T-helper 9 cell (primary cell): ENCODE measurements around the gene TBC1D5.

ENCODE experiments used
- DNase-seq: peaks from one replicate; pipeline ENCODE4 v3.0.0-alpha.2; 2020

Gene TBC1D5

GRCh38 chr3:17584066-17584465 lies 158.4 kb downstream of the TBC1D5 start:
- no peak for DNase-seq

DNA sequence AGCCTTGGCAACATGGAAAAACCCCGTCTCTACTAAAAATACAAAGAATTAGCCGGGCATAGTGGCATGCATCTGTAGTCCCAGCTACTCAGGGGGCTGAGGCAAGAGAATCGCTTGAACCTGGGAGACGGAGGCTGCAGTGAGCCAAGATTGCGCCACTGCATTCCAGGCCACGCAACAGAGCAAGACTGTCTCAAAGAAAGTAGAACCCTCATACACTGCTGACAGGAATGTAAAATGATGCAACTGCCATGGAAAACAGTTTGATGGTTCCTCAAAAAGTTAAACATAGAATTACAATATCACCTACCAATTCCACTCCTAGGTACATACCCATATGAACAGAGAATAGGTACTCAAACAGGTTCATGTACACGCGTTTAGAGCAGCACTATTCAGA lies 158.9 kb downstream of the TBC1D5 start:
- no peak for DNase-seq

GRCh38 chr3:17581421-17582080 lies 160.9 kb downstream of the TBC1D5 start:
- DNase-seq: no peak

GRCh38 chr3:17580901-17581300 lies 161.5 kb downstream of the TBC1D5 start:
- no peak for DNase-seq

DNA sequence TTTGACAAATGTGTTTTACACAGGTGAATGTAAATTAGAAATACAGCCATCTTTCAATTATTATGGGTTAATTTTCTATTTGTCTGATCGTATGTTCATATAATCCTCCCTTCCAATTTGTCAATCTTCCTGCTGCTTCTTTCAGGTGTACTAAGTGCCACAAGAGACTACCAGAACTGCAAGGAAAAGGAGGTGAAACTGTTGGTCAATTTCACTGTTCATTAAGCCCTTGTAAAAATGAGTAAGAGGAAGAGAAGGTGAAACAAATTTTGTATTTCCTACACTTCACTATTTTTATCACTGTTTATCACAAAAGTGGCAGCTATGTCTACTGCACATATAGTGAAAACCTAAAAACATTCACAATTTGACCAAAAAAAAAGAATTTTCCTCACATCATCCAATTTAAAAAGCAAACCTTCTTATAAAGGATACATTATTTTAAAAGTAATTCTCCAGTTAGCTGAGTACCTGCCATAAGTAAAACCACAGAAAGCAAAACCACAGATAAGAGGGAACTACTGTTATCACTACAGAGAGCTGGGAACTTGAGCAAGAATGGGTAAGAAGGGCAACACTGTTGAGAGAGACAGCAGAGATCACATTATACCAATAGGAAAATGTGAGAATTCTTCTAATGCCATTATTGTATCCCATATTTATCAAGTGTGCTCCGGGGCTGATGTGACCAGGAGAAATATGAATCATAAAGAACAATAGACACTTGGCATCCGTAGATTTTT lies 163.0 kb downstream of the TBC1D5 start:
- DNase-seq: no peak

DNA sequence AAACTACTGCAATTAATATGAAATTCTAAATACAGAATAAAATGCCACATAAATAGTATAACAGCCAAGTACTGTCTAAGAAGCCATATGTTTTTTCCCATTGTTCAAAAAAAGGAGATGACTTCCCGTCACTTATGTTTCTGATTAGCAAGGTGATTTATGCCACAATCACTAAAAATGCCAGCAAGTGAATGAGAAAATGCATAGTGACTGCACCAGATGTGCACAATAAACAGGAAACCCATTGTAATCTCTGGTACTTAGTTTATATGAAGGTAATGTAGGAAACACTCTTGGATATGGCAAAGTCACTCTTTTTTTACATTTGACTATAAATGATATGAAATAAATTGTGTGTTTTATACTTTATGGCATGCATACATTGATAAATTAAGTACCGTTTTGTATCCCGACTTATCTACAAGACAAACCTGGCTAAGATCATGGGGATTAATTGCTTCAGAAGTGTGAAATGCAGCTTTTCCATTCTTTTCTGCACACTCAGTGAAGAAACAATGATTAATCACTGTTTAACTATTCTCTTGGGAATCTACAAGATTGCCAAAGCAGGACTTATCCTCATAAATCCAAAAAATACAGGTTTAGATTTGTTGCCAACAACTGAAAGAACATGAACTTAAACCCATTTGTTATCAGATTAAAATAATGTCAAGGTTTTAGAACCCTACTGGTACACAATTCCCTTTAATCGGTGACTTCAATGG lies 164.5 kb downstream of the TBC1D5 start:
- DNase-seq: no peak

GRCh38 chr3:17573396-17573795 lies 169.0 kb downstream of the TBC1D5 start:
- no peak for DNase-seq

GRCh38 chr3:17571686-17572085 lies 170.7 kb downstream of the TBC1D5 start:
- DNase-seq: no peak

DNA sequence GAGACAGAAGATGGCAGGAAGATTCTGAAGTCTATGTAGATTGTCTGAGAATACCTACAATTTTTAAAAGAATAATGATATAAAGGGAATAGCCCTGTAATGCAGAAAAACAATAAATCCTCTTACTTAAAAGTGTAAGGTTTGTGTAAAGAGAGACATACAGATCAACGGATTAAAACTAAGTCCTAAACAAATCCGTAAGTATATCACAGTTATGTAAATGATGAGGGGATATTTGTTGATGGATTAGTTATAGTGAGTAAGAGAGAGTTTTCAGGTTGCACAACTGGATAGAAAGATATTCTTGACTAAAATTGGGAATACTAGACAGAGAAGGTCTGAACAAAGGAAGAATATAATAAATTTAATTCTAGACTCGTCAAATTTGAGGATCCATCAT lies 179.6 kb downstream of the TBC1D5 start:
- no peak for DNase-seq

GRCh38 chr3:17558565-17558964 lies 183.9 kb downstream of the TBC1D5 start:
- DNase-seq: no peak

DNA sequence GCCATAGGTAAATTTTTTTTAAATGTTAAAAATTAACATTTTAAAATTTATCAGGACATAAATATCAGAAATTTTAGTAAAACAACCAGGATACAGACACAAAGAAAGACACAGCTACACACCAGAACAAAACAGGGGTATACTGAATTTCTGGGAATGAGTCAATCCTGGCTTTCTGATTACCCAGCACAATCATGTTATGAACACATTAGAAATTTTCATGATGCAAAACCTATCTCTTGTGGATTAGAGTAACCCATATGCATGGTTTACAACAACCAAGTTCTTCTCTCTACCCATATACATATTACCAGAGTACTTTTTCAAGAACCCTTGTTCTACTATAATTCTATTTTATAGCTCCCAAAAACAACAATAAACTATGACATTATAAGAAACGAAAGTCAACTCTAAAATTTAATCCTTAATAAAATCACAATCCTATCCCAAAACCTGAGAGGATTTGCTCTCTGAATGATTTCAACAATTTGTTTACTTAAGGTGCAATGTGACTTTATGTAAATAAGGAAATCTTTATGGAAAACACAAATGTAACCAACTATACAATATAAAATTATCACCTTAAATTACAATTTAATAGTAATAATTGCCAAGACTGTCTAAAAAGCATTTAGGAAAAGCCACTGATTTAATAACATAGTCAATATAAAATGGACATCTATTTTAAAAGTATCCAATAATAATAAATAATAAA lies 184.5 kb downstream of the TBC1D5 start:
- DNase-seq: no peak

- no peak for DNase-seq
Measured at GRCh38 chr3:17555525-17555924, 186.9 kb downstream of the TBC1D5 start.

GRCh38 chr3:17554078-17554477 lies 188.4 kb downstream of the TBC1D5 start:
- DNase-seq: no peak

GRCh38 chr3:17553080-17553479 lies 189.4 kb downstream of the TBC1D5 start:
- DNase-seq: no peak

DNA sequence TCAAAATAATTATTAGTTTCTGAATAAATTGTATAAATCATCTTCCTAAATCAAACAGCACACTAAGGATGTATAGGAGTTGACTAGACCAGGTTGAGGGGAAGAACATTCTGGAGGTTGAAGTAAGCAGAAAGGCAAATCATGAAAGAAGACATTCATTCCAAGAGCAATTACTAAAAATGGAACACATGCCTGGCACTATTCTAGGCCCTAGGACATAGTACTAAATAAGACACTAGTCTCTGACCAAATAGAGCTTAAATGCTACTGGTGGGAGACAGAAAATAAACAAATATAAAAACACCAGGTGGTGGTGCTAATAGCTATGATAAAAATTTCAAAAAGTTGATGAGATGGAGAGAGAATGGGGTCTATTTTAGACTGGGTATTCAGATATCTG lies 190.1 kb downstream of the TBC1D5 start:
- DNase-seq: no peak

DNA sequence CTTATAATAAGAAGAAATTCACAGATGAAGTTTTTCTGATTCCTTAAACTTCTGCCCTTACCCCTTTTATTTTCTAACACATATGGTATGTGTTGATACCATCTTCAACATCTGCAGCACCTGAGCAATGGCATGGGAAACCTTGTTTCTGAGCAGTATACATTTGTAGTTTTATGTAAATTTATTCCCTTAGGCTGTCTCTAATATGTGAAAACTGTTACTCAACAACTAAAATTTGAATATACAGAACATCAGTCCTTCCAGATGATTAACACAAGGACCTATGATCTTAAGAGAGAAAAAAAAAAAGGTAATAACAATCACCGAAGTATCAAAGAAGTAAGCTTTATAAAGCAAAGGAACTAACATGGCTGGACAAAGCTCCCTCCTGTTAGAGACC lies 190.5 kb downstream of the TBC1D5 start:
- DNase-seq: no peak

DNA sequence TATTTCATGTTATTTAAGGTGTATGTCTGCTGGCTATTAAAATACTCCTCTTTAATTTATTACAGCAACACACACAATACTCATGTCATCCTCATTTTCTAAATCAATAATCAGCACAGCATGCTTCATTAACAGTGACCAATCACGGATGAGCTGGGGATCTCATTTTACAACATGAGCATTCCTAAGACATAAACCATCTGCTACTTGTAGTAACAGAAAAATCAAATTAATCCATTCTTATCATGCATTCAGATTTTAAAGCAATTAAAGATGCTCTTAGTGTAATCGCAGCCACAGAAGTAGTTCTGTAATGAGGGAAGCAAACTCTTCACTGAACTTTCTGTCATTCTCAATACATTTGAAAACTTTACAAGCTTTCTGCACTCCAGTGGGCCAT lies 191.1 kb downstream of the TBC1D5 start:
- DNase-seq: no peak

DNA sequence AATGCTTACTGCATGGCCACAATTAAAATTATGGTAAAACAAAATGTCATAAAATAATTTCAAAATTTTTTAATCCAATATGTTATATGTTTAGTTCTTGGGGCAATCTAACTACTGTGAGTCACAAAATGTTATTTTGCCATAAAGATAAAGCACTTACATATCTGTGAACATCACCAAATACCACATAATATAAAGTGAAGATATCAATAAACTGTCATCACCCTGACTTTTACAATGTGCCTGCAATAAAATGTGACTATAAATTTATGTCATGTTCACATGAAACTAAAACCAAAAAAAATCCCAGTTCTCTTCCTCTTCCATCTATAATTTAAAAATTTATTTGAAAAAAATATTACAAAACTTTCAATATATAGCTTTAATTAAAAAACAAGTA lies 191.8 kb downstream of the TBC1D5 start:
- no peak for DNase-seq

DNA sequence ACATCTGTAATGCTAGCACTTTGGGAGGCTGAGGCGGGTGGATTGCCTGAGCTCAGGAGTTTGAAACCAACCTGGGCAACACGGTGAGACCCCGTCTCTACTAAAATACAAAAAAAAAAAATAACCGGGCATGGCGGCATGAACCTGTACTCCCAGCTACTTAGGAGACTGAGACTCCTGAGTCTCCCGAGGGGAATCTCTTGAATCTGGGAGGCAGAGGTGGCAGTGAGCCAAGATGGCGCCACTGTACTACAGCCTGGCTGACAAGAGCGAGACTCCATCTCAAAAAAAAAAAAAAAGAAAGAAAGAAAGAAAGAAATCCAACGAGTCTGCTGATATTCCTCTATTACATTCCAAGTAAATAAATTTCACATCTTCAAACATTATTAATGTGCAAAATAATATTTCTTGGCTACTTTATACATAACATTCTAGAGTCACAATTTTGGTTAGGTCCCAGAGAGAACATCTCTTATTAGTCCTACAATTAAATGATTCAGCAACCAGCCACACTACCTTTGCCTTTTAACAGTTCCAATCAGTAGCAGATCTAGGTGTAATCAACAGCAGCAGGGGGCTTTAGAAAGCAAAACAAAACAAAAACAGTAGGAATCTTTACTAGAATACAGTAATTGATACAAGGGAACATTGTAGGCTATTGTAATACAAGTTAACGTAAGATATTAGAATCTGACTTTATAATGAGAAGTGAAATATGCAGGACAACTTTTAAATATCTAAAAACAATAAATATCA lies 195.8 kb downstream of the TBC1D5 start:
- DNase-seq: no peak

DNA sequence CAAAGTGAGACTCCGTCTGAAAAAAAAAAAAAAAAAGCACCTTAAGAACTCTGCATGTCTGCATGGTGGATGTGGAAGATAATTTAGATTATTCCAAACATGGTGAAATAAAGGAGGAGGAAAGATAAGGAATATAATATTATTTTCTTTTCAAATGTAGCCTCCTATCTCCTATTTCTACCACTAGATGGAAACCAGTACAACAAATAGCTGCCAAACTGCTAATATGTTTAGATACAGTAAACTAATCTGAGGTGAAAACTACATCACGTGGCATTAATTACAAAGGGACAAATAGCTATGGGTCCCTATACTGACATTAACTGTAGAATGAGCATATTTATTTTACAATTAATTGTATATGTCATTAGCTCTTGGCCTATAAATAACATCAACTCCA lies 197.8 kb downstream of the TBC1D5 start:
- DNase-seq: no peak

GRCh38 chr3:17542591-17542990 lies 199.8 kb downstream of the TBC1D5 start:
- DNase-seq: no peak

- DNase-seq: no peak
Measured at GRCh38 chr3:17539436-17539835, 203.0 kb downstream of the TBC1D5 start.

- DNase-seq: no peak
Measured at GRCh38 chr3:17535274-17535673, 207.2 kb downstream of the TBC1D5 start.
